ENCODE data around the gene PAPOLB. TPM values are rescaled to one million over a fixed set of nuclear protein-coding genes. Genes with fewer than 3 reads are reported as not detected.

PAPOLB gene
- total RNA-seq, 3 donors from 2014 or later (not counting 1 experiment from before 2014, with no cell fraction given): 0.14 to 0.36 (median 0.20) TPM

DNA sequence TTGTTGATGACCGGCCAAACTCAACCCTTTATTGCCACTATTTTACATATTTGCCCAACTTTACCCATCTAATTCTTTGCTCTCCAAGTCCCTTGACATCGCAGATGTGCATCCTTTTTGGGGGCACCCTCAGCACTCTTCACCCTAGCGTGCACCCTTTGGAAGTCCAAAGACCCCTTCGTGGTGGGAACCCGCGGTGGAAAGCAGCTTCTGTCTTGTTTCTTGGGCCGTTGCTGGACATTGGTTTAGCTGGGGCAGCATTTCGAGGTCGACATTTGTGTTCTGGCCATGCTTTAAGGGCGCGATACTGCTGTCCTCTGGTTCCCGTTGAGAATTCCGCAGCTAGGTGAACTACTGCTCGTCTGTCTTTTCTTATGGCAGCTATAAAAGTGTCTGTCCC lies 326 bp upstream of the PAPOLB start:
- TF ChIP-seq, protein P1, sequence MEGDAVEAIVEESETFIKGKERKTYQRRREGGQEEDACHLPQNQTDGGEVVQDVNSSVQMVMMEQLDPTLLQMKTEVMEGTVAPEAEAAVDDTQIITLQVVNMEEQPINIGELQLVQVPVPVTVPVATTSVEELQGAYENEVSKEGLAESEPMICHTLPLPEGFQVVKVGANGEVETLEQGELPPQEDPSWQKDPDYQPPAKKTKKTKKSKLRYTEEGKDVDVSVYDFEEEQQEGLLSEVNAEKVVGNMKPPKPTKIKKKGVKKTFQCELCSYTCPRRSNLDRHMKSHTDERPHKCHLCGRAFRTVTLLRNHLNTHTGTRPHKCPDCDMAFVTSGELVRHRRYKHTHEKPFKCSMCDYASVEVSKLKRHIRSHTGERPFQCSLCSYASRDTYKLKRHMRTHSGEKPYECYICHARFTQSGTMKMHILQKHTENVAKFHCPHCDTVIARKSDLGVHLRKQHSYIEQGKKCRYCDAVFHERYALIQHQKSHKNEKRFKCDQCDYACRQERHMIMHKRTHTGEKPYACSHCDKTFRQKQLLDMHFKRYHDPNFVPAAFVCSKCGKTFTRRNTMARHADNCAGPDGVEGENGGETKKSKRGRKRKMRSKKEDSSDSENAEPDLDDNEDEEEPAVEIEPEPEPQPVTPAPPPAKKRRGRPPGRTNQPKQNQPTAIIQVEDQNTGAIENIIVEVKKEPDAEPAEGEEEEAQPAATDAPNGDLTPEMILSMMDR (IDR thresholded peaks at IDR 0.05): no peak
- peak overlapping the region; percentile 86 for H3K4me3 Mint-ChIP-seq
- Histone ChIP-seq H3K4me1 (ENCODE audit: control insufficient read depth, insufficient read depth, low read length) (peaks cover 11% of the 10 kb centered on the region), H3K36me3 (ENCODE audit: control insufficient read depth, insufficient read depth, low read length) (no peaks in the 10 kb centered on the region), H3K27me3 (ENCODE audit: control insufficient read depth, insufficient read depth, low read length) (peaks cover 12% of the 10 kb centered on the region), H3K27ac (ENCODE audit: low read length) (no peak overlapping the region), H3K9me3 (ENCODE audit: control insufficient read depth, insufficient read depth, low read length) (no peaks in the 10 kb centered on the region), H3K4me3 (ENCODE audit: low read length) (peak overlapping the region; percentile 40)
- H3K9me3 Mint-ChIP-seq: peaks cover 2 to 3% of the 10 kb centered on the region in 2 donors
- peaks cover 44 to 57% of the 10 kb centered on the region in 2 donors for H3K27me3 Mint-ChIP-seq (ENCODE audit: low read depth in 2 of 2)
- peak overlapping the region; percentile 80 to 88 for H3K27ac Mint-ChIP-seq
- 85% methylated on average over 14 of the region's 14 CpGs for WGBS (ENCODE audit: insufficient coverage)
- ATAC-seq: no peak
- no peaks in the 10 kb centered on the region for H3K36me3 Mint-ChIP-seq
- intact Hi-C loops (cut with micrococcal nuclease): no loop called here
- no peak for DNase-seq
- peaks cover 7 to 11% of the 10 kb centered on the region in 2 donors for H3K4me1 Mint-ChIP-seq

DNA sequence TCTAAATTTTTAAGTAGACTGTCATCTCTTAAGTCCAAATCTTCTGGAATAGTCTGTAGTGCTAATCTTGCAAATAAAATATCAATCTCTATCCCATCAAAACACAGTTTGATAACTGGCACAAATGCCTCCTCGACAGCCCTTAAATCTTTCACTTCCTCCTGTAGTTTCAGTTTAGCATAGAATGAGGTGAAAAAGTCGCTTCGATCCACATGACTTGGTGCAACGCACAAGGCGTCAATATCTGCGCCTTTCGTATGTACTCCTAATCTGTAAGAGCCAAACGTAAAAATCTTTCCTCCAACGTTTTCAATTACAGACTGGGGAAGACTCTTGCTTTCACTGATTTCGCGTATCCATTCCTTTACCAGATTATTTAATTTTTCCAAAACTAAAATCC lies 603 bp downstream of the PAPOLB start:
- TF ChIP-seq, protein P1 (IDR thresholded peaks at IDR 0.05): no peak
- H3K9me3 ChIP-seq (ENCODE audit: control insufficient read depth, insufficient read depth, low read length): no peaks in the 10 kb centered on the region
- H3K4me3 Mint-ChIP-seq: peak overlapping the region; percentile 86
- intact Hi-C loops (cut with micrococcal nuclease): no loop called here
- peaks cover 48 to 60% of the 10 kb centered on the region in 2 donors for H3K27me3 Mint-ChIP-seq (ENCODE audit: low read depth in 2 of 2)
- H3K9me3 Mint-ChIP-seq: peaks cover 2 to 3% of the 10 kb centered on the region in 2 donors
- H3K27ac Mint-ChIP-seq: peak overlapping the region; percentile 80 to 88
- no peak for ATAC-seq
- H3K27ac ChIP-seq (ENCODE audit: low read length): peak overlapping the region; percentile 28
- no peaks in the 10 kb centered on the region for H3K36me3 Mint-ChIP-seq
- no peak for DNase-seq
- peak overlapping the region; percentile 40 for H3K4me3 ChIP-seq (ENCODE audit: low read length)
- H3K27me3 ChIP-seq (ENCODE audit: control insufficient read depth, insufficient read depth, low read length): peaks cover 12% of the 10 kb centered on the region
- H3K4me1 Mint-ChIP-seq: peaks cover 7 to 11% of the 10 kb centered on the region in 2 donors
- H3K4me1 ChIP-seq (ENCODE audit: control insufficient read depth, insufficient read depth, low read length): peaks cover 11% of the 10 kb centered on the region
- 78% methylated on average over 11 of the region's 11 CpGs for WGBS (ENCODE audit: insufficient coverage)
- H3K36me3 ChIP-seq (ENCODE audit: control insufficient read depth, insufficient read depth, low read length): no peaks in the 10 kb centered on the region

DNA sequence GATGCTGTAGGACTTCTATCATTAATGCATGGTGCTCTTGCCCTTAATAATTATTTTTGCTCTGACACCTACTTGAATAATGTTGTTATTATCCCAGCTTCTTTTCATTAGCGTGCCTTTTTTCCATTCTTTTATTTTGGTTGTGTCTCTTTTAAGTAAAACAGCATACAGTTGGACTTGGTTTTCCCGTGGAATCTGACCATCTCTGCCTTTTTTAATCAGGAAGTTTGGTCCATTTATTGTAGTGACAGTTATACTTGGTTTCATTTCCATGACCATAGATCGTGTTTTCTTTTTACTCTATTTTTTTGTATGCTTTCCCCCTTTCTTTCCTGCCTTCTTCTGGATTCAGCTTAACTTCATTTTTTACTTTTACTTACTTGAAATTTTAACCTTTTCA lies 4.6 kb downstream of the PAPOLB start:
- Histone ChIP-seq H3K4me1 (ENCODE audit: control insufficient read depth, insufficient read depth, low read length) (peaks cover 8% of the 10 kb centered on the region), H3K27ac (ENCODE audit: low read length) (no peak overlapping the region), H3K27me3 (ENCODE audit: control insufficient read depth, insufficient read depth, low read length) (peaks cover 2% of the 10 kb centered on the region), H3K36me3 (ENCODE audit: control insufficient read depth, insufficient read depth, low read length) (no peaks in the 10 kb centered on the region), H3K4me3 (ENCODE audit: low read length) (no peak overlapping the region), H3K9me3 (ENCODE audit: control insufficient read depth, insufficient read depth, low read length) (no peaks in the 10 kb centered on the region)
- Mint-ChIP-seq H3K27ac (no peak overlapping the region), H3K36me3 (no peaks in the 10 kb centered on the region), H3K4me1 (peaks cover 7 to 10% of the 10 kb centered on the region in 2 donors), H3K9me3 (peaks cover 0 to 3% of the 10 kb centered on the region in 2 donors), H3K27me3 (ENCODE audit: low read depth in 2 of 2) (peaks cover 20 to 28% of the 10 kb centered on the region in 2 donors), H3K4me3 (no peak overlapping the region)
- ATAC-seq (no peak), DNase-seq (no peak)
- TF ChIP-seq, protein P1 (IDR thresholded peaks at IDR 0.05): no peak
- intact Hi-C loops (cut with micrococcal nuclease): no loop called here
- 82% methylated on average over 3 of the region's 3 CpGs for WGBS (ENCODE audit: insufficient coverage)
